HG02678 (cell line): ENCODE results near the gene FADS1.

ENCODE experiments used
- ATAC-seq: cut with Tn5 transposase; IDR thresholded peaks from one replicate; pipeline ENCODE4 v1.9.1; 2021; ENCODE audit warnings: mild to moderate bottlenecking, moderate library complexity; ENCODE audit not compliant: unreplicated experiment

FADS1 gene

DNA sequence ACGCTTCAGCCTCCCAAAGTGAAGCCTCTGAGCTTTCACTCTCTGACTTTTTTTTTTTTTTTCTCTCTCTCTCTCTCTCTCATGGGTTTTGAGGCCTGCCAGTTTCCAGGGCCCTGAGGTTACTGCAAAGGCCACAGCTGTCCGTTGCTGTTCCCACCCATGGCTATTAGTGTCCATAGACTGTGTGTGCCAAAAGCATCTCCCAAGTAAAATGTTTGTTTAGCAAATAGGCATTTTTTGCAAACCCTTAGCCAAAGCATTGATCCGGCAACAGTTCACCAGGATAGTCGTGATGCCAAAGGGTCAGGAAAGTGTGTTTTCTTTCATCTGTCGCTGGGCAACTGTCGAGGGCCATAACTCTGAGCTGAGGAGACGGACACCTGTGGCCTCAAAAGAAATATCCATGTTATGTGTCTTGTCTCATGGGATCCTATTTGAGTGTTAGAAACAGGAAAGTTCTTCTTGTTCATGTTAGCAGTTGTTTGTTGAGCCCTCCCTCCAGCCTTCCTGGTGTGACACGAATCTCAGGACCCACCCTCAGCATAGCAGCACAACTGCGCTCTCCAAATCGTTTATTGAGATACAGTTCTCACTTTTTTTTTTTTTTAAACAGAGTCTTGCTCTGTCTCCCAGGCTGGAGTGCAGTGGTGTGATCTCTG lies 29.7 kb upstream of the FADS1 start:
- no peak for ATAC-seq

DNA sequence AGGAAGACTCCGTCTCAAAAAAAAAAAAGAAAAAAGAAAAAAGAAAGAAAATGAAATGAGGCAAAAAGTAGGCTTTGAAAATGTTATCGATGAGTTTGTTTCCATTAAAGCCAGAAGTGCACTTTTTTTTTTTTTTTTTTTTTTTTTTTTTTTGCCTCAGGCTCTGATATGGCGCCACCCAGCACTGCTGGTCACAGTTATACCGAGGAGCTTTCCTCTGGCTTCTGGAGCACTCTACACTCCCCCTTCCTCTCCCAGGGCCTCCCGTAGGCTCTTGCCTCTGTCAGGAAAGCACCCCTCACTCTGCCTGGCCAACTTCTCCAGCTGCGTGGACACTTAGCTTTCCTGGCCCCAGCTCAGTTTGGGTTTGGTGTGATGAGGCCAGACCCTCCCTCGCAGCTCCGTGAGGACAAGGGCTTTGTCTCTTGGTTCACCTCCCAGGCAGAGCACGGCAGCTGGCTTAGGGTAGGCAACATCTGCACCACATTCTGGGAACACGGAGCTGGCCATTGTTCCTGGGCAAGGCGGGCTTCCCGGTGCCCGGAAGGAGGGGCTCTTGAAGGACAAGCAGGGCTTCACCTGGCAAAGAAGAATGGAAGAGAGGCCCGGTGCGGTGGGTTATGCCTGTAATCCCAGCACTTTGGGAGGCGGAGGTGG lies 28.2 kb upstream of the FADS1 start:
- ATAC-seq: no peak

DNA sequence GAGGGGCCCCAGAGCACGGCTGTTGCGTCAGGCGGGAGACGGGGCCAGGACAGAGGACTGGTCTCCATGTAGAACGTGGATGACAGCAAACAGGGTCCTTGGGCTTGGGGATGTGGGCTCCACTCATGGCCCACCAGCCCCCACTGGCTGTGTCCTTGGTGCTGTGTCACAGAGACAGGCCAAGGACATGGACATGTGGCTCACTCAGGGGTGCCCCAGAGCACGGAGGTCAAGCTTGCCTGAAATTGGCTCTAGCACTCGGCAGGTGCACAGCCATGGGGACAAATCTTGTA lies 25.7 kb upstream of the FADS1 start:
- ATAC-seq: no peak

DNA sequence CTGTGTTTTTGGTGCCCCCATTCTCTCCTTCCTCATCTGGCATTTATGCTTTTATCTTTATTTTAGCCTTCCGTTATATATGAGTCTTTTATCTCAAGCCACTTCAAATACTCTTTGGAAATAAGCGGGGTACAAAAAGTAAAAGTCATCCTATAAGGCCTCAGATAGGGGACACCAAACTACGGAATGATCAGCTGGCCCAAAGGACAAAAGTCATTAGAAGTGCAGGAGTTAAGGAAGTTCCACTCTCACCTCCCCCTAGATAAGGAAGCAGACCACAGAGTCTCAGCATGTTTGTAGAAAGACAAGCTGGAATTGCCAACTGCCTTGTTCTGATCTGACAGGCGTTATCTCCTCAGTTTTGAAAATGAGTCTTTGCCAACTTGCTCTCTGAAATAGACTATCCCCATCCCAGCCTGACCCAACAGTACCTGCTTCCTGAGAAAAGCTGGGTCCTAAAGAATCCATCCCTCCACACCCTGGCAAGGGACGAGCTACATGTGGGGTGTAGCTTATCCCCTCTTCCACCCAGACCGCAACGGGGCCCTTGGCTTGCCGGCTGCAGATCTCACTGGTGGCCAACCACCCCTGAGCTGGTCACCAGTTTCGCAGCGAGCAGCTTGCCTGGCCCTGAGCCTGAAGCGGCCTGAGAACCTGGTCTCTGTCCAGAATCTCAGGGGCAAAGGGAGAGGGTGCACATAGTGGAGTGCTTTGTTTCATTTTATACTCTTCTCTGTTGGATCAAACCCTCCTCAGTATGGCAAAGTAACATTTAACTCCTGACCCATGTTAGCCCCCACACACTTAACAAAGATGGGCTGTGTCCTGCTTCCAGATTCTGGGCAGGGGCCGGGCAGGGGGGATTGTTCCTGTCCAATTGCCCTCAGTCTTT lies 25.1 kb upstream of the FADS1 start:
- ATAC-seq: no peak

DNA sequence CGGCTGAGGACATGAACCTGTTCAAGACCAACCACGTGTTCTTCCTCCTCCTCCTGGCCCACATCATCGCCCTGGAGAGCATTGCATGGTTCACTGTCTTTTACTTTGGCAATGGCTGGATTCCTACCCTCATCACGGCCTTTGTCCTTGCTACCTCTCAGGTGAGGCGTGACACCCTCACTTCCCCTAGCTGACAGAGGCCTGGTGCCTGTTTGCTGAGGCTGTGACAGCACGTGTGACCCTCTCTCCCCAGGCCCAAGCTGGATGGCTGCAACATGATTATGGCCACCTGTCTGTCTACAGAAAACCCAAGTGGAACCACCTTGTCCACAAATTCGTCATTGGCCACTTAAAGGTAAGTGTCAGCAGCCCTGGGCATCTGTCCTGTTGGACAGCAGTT lies 23.6 kb upstream of the FADS1 start:
- ATAC-seq: no peak

- ATAC-seq: no peak
Observed at GRCh38 chr11:61839742-61840141, 22.9 kb upstream of the FADS1 start.

DNA sequence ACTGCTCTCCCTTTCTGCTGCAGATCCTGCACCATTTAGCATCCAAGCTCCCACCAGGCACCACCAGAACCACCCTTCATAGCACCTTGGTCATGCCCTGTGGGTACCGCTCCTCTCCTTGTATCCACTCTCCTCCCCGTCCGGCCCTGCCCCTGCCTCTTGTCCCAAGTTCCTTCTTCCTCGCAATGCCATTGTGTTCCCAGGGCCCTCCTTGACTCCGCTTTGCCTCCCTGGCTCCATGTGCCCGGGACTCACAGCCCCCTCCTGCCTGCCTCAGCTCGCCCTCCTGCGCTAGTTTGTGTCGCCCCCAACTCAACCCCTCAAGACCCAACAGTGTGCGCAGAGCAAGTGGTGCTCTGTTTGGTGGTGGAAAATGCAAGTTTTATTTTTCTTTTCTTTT lies 22.1 kb upstream of the FADS1 start:
- ATAC-seq: no peak

DNA sequence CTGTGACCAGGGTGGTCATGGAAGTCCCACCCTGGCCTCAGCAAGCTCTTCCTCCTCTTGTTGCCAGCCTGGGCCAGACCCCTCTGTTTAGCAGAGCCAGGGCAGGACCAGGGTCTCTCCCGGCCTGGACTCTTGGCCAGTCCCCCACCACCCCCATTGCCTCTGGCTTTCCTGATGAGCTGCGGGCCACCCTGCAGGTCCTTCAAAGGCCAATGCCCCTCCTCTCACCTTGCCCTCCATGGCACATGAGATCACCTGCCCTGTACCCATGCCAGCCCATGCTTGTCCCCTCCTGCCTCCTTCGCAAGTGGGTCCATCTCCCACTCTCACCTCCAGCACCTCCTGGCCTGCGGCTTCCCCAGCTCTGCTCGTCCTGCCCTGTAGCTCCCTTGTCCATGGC lies 21.7 kb upstream of the FADS1 start:
- ATAC-seq: no peak

DNA sequence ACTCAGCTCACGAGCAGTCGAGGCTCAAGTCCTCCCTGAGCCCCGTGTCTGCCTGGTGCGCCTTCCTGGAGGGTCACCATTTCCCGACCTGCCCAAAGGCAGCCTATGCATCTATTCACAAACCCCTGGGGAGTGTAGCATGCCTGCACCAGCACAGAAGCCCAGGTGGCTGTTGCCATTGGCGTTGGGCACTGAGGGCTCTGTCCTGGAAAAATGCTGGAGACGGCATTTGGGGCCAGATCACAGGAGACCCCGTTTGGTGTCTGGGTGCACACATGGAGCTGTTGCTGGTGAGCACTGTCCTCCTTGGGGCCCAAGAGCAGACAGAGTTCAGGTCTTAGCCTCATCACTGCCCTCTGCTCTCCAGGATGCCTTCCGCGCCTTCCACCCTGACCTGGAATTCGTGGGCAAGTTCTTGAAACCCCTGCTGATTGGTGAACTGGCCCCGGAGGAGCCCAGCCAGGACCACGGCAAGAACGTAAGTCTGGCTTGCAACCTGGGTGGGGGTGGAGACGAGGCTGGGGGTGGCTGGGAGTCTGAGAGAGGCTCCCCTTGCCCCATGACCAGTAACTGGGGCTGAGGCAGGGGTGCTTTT lies 20.7 kb upstream of the FADS1 start:
- ATAC-seq: no peak

DNA sequence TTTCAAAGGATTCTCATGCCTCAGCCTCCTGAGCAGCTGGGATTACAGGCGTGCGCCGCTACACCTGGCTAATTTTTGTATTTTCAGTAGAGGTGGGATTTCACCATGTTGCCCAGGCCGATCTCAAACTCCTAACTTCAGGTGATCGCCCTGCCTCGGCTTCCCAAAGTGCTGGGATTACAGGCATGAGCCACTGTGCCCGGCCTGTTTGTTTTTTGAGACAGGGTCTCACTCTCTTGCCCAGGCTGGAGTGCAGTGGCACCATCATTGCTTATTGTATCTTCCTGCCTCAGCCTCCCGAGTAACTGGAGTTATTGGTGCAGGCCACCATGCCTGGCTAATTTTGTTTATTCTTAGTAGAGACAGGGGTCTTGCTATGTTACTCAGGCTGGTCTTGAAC lies 19.4 kb upstream of the FADS1 start:
- no peak for ATAC-seq

- peak; percentile 93 for ATAC-seq
Observed at GRCh38 chr11:61834278-61835048, 17.7 kb upstream of the FADS1 start.

- no peak for ATAC-seq
Observed at GRCh38 chr11:61833926-61834277, 17.1 kb upstream of the FADS1 start.

DNA sequence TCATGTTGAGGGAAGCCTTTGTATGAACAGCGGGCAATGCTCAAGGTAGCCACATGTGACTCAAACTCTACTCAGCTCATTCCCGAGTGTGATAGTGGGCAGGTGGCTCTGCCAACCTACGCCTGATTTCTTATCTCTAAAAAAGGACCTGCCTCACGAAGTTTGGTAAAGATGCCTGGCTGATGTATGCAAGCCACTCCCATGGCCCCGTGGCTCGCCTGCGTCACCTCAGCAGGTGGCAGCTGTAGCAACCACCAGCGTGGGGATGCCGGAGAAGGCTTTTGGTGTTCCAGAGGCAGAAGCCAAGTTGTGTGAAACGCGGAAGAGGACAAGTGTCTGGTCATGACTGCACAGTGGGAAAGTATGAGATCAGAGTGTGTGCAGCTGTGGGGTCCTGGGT lies 16.7 kb upstream of the FADS1 start:
- ATAC-seq: no peak

- no peak for ATAC-seq
Observed at GRCh38 chr11:61832754-61833153, 16.0 kb upstream of the FADS1 start.

DNA sequence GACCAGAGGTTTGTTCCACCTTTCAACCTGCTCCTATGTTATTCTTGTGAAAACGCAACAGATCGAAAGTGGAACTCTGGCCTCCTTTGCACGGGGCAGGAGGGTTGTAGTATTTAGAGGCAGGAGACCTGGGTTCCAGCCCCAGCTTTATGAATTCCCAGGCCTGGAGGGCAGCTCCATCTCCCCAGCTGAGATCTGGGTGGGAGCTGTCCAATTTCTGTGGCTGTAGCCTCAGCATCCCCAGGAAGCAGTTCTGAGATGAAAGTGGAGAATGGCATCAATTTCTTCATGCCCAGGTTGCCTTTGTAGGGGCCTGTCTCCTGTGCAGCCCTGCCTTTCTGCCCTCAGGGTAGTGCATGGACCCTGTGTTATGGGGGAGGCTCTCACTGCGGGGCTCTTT lies 15.4 kb upstream of the FADS1 start:
- no peak for ATAC-seq

- no peak for ATAC-seq
Observed at GRCh38 chr11:61830237-61831105, 13.7 kb upstream of the FADS1 start.

GRCh38 chr11:61829806-61830205 lies 13.0 kb upstream of the FADS1 start:
- ATAC-seq: no peak

DNA sequence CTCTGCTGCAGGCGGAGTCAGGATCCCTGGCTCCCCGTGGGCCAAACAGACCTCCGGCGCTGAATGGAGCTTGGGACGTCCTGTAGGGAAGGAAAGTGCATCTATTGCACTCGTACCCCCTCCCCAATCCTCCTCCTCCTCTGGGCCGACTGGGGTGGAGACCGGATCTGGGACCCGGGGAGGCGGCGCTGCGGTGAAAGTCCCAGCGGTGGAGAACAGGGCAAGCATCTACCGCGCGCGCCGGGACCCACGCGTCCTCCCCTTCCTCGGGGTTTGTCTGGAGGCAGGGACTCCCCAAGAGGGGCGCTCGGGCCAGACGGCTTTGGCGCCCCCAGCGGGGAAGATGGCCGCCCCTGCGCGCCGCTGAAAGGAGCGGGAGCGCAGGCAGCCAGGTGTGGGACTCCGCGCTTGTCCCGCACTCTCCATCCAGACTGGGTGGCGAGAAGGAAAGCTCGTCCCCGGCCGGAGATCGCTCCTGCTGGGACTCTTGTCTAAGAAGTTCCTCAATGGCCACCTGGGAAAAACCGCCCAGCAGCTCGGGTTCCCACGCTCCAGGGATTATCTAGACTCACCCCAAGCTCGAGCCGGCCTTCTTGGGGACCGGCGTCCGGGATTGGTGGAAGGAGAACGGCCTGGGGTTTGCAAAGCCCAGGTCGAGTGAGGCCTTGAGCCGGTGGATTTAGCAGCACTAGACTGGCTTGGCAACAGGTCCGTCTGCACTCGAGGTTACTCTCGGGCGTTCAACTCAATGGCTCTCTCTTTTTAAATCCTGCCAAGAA lies 12.0 kb upstream of the FADS1 start:
- no peak for ATAC-seq

DNA sequence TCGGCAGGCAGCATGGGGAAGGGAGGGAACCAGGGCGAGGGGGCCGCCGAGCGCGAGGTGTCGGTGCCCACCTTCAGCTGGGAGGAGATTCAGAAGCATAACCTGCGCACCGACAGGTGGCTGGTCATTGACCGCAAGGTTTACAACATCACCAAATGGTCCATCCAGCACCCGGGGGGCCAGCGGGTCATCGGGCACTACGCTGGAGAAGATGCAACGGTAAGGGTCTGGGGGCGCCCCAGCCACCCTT lies 11.5 kb upstream of the FADS1 start:
- ATAC-seq: no peak
